HG02798 (cell line): ENCODE data around the gene ERN2.

Experiments used
- ATAC-seq: cut with Tn5 transposase; IDR thresholded peaks from one replicate; pipeline ENCODE4 v1.9.1; 2021; ENCODE audit warnings: mild to moderate bottlenecking; ENCODE audit not compliant: unreplicated experiment, poor library complexity

The ERN2 gene

DNA sequence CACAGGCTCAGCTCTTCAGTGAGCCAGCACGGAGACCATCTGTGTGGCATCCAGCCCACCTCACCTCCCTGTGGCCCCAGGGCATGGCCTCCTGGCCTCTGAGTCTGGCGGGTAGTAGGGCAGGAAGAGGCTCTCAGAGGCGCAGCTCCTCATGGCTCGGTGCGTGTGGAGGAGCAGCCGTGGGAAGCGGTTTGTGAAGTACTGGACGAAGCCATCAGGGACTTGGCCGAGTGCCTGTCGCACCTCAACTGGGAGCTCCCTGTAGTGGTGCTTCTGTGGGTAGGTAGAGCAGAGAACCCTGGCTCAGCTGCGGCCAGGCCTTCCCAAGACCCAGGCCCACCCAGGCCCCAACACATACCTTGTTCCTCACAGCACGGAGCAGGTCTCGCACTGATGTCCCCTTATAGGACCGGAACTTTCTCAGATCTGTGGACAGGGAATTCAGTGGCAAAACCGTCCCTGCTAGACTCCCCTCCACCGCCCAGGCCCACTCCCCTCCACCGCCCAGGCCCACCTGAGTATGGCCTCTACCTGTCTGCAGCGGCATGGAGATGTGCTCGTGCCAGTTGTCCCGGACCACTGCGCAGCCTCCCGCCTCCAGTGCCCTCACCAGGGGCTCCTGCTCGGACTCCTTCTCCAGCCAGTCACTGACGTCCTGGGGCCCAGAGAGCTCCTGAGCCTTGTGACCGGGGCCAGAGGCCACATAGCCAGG, 22.1 kb downstream of the ERN2 start:
- no peak for ATAC-seq

DNA sequence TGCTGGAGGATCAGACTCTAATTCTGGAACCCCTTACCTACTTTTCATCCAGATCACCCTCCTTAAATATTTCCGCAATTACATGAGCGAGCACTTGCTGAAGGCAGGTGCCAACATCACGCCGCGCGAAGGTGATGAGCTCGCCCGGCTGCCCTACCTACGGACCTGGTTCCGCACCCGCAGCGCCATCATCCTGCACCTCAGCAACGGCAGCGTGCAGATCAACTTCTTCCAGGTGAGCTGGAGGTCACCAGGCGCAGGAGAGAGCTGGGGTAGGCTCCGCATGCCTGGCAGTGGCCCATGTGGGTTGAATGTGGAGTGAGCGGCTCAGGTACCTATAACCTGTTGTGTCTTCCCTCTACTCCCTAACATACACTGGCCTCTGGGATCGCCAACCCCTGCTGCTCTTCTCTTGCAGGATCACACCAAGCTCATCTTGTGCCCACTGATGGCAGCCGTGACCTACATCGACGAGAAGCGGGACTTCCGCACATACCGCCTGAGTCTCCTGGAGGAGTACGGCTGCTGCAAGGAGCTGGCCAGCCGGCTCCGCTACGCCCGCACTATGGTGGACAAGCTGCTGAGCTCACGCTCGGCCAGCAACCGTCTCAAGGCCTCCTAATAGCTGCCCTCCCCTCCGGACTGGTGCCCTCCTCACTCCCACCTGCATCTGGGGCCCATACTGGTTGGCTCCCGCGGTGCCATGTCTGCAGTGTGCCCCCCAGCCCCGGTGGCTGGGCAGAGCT, 23.4 kb downstream of the ERN2 start:
- ATAC-seq: no peak

DNA sequence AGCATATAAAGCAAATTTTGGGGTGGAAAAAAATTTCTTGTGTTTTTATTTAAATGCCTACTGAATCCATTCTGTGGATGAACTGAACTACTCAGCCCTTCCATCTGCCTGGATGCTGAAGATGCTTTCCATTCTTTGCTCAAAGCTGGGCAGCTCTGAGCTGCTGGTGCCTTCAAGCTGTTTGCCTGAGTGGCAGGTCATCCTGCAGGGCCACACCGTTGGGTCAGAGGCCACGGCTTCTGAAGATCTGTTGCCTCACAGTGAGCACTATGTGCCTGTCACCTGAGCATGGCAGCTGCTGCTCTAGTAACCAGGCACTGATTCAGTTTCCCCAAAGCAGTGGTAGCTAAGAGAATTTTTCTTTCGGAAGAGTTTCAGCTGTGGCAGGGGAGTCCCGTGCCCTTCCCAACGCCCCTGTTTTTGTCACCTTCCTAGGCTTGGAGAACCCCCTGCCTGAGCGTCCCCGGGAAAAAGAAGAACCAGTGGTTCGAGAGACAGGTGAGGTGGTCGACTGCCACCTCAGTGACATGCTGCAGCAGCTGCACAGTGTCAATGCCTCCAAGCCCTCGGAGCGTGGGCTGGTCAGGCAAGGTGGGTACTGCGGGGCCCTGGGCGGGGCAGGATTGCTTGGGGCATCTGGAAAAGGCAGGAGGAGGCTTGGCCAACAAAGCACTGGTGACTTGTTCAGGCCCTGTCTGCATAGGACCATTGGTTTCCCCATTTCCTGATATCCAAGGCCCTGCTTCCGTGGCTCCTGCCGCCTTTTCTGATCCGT, 25.8 kb downstream of the ERN2 start:
- no peak for ATAC-seq

DNA sequence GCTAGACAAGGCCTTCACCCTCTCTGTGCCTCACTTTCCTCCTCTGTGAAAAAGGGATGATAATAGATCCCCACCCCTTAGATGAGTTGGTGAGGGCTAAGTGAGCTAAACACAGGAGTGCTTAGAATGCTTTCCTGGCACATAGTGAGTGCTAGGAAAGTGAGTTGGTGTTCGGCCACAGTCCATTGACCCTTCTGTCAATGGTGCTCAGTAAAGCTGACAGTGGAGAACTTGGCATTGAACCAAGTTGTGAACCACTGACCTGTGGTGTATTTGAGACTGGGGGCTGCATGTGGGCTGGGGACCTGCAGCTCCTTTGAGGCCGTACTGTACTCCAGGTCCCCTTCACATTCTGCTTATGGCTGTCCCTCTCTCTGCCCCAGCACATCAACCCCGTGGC, 29.5 kb downstream of the ERN2 start:
- ATAC-seq: no peak

DNA sequence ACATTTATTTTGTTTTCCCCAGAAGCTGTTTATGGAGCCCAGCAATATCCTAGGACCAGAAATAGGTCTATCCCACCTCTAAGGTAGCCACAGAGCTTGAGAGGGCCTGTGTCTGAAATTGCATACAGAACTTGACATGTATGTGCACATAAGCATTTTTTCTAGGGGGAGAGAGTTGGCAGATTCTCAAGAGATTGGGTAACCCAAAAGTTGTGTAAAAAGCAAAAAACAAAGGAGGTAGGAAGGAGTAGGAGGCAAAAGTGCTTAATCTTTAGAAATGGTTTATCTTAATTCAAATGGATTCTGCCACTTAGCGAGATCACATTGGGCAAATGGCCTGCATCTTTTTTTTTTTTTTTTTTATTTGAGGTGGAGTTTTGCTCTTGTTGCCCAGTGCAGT, 30.8 kb downstream of the ERN2 start:
- ATAC-seq: no peak

DNA sequence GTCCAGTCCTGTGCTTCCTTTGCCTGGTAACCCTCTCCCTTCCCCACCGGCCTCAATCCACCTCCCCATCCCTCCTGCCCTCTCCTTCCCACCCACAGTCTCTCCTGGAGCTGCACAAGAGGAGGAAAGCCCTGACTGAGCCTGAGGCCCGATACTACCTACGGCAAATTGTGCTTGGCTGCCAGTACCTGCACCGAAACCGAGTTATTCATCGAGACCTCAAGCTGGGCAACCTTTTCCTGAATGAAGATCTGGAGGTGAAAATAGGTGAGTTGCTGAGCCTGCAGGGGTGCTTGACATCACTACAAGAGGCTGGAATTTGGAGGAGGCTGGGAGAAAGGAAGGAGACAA, 33.1 kb downstream of the ERN2 start:
- ATAC-seq: no peak

DNA sequence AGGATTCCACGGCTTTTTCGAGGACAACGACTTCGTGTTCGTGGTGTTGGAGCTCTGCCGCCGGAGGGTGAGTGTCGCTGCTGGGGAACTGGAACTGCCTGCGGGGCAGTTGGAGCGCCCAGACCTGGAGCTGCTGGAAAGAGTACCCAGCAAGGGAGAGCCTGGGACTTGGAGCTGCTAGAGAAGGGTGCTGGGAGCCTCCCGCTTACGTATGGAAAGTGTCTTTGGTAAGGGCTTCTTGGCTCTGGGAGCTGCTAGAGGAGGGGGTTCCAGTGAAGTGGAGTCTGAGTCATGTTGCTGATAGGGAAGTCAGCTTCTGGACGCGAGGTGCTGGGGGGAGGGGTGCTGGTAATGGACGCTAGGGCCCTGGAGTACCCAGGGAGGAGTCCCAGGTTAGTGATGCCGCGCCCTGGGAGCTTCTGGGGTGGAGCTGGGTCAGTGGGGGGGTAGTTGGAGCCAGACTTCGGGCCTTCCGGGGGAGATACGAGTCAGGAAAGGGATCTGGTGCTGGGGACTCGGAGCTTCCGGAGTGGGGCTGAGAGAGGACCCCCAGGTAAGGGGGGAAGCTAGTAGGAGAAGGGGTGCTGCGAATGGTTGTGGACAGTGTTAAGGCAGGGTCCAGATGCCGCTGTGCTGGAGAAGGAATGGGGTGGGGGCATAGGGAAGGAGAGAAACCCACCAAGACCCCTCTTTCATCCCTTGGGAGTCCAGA, 33.6 kb downstream of the ERN2 start:
- no peak for ATAC-seq

DNA sequence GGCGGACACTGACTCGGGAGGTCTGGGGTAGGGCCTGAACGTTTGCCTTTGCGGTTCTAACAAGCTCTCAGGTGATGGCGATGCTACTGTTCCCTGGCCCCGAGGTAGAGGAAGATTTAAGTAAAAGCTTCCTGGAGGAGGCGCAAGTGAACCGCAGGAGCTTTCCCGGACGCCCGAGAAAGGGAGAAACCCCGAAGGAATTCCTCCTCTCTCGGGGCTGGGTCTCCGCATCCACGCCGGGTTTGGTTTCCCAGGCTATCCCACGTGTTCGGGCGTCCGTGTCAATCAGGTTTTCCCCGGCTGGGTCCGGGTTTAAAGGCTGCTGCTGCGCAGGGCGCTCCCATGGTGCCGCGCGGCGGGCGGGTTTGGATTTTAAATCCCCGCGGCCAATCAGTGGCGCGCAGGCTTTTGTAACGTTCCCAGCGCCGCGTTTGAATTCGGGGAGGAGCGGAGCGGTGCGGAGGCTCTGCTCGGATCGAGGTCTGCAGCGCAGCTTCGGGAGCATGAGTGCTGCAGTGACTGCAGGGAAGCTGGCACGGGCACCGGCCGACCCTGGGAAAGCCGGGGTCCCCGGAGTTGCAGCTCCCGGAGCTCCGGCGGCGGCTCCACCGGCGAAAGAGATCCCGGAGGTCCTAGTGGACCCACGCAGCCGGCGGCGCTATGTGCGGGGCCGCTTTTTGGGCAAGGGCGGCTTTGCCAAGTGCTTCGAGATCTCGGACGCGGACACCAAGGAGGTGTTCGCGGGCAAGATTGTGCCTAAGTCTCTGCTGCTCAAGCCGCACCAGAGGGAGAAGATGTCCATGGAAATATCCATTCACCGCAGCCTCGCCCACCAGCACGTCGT, 34.4 kb downstream of the ERN2 start, which contains the start of gene PLK1:
PLK1 (plus strand) TSS at position 460 of the 844 bp plus-strand sequence; CDS start at position 504, 44 bp downstream.
- peak; percentile 94 for ATAC-seq

DNA sequence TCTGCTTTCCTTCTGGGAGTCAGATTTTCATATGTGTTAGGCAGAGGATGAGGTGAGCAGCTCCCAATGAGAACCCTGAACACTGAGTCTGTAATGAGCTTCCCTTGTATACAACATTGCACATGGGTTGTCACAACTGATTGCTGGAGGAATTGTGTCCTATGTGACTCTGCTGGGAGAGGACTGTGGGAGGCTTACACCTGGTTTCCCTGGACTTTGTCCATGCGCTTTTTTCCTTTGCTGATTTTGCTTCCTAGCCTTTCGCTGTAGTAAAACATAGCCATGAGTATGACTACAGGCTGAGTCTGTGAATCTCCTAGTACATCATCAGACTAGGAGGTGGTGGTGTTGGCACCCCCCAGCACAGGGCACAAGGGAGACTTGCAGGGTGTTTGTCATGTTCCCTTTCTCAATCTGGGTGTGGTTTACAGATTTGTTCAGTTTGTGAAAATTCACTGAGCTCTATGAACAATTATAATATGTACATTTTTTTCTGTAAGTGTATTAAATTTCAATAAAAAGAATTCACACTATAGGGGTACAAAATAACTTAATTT, 36.0 kb downstream of the ERN2 start:
- ATAC-seq: no peak

DNA sequence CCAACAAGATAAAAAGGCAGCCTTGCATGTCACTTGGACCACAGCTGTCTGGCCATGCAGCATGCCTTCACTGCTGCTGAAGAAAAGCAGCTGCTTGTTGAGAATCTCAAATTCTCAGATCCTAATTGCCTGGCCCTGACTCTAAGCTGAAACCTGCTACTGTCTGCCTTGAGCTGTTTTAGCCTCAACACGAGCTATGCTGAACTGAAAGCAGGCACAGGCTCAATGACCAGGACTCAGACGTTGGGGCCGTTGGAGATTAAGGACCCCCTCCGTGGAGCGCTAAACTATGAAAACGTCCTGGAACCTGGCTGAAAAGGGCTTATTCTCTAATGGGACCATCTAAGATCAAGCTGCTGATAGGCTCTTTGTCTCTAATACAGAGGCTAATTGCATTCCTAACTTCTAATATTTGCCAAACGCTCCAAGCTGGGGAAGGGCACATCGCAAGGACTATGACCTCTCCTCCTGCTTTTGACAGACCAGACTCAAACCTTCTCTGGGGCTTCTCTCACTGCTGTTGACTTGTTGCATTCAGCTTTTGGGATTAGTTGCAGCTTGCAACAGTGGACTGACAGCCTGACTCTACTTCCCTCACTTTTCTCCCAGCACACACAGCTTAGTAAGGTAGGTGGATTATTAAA, 38.9 kb downstream of the ERN2 start:
- ATAC-seq: no peak

DNA sequence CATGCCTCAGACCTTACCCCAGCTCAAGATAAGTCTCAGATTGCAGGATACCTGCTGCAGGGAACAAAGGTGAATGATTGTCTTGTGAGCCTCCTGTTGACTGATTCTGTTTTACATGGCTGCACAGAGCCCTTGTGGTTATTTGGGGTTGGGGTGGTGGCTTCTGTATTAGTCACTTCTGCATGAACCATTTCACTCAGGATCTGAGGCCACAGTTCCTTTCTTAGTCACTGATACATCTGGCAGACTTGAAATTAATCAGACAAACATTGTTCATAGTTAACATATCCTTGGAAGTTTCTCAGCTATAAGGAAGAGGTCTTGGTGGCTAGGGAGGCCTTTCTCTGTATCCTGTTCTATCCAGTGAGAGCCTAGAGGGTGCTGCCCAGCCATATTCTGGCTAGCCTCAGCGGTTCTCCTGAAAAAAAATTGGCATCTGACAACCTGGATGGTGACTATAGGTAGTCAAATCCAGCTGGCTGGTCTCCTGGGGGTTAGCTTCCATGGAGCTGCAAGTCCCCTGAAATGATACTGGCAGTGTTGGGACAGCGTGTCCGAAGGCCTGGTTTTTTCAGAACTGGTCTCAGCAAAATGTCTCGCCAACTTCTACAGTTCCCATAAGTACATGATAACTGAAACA, 42.8 kb downstream of the ERN2 start:
- peak; percentile 93 for ATAC-seq

DNA sequence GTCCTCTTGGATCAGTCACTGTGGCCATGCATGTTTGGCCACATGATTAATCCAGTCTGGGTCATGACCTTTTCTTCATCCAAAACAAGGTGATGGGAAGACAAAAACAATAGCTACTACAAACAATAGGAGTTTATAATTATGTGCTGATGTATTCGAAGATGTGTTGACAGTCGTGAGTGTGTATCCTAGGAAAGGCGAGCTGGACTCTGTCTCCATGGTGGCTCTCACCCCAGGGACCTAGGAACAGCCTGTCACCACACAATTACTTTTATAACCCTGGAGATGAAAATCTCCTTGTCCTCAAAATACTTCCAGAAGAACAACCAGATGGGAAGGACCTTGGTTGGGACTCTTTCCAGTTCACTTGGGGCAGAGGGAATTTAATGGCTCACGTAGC, 44.1 kb downstream of the ERN2 start:
- no peak for ATAC-seq

DNA sequence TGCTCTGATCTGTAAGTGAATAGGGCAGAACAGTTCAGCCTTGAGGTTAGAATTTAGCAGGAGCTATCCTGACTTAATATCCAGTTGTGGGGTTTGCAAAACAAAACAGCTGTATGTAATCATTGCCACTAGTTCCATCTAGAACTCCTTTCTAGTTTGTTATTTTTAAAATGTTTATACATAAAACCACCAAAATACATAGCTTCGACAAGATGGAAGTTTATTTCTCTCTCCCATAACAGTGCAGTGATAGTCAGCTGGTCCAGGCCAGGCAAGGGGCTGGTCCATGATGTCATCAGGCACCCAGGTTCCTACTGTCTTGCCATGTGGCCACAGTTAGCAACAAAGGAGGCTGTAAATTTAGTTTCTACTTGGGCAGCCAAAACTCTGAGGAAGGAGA, 44.8 kb downstream of the ERN2 start:
- ATAC-seq: no peak

DNA sequence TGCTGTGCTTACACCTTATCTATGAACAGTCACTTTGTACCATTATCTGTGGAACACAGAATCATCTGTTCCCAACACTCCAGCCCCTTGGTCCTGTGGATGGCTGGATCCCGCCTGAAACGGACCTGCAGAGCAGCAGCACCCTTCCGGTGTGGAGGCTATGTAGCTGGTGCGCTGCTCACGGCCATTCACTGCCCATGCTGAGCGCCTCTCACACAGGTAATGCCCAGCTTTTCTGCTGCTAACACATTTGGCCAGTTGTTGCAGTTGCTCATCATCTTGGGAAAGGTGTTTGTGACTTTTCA, 45.7 kb downstream of the ERN2 start:
- no peak for ATAC-seq

DNA sequence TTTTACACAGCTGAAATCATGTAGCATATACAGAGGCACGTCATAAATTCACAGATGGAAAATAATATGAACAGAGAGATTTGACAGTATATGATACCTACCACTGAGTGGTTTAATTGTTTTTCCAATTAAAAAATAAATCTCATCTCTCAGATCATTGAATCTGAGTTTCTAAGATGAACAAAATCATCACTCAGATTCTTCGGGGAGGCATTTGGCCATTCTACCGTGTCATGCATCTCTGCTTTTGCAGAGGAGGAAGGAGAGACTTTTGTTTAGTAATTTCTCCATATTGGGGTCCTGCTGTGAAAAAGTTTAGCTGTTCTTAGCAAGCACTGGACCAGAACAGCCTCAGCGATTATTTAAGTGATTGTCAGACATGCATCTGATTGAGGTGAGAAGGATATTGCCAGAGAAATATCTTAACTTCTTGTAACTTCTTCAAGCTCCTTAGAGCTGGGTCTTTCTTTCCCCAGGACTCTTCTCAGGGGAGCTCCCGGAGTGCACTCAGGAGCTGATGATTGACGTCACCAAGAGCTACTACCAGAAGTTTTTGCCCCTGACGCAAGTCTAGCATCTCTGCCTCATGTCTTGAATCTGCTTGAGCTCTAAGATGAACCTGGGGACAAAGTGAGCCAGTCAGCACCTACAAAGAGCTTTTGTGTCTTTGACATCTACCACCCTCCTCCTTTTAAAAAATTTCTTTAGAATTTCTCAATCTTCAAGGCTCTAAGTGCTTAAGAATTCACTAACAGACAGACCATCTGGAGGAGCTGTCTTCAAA, 46.3 kb downstream of the ERN2 start:
- ATAC-seq: no peak

DNA sequence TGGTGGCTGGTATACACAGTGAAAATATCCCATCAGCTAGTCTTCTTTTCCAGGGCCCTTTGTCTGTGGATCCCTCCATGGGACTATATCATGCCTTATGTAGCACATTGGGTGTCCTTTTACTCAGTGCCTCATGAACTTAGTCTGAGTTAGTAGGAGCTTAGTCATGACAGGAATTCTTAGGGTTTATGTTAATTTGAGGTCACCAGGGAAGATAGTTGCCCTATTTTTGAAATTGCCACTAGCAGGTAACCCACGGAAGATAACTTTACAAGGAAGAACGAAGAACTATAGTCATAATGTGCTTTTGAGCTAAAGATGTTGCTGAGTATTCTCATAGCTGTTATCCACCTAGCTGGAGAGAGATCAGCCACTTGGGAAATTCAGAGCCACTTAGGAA, 49.1 kb downstream of the ERN2 start:
- peak; percentile 31 for ATAC-seq

DNA sequence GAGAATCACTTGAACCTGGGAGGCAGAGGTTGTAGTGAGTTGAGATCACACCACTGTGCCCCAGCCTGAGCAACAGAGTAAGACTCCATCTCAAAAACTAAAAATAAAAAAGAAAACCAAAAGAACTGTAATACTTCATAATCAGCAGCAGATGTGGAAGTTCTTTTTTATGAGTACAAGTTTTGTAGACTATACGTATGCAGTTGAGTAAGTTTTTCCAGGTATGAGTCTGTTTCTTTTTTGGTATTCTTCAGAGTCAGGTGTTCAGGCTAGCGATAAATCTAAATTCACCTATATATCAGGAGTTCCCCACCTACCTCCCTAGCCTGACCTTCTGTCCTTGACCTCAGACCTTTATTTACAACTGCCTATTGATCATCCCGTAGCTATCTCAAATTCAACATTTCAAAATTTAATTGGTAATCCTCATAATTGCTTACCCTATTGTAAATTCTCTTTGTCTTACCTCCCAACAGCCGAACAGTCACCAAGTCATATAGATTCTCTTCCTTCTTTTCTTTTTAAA, 61.0 kb downstream of the ERN2 start:
- no peak for ATAC-seq
